T-helper 1 cell treated with Interleukin-12 subunit alpha and Interleukin-12 subunit beta and Interleukin-4 antibody, amounts not matched to agents 30 μg/mL and 1 μg/mL, for 36 hours (primary cell): ENCODE data around the gene ADORA1.

Experiments
- H3K27ac Mint-ChIP-seq: one replicate; pipeline ENCODE4 v1.8.0; 2021; ENCODE audit warnings: mild to moderate bottlenecking, mixed read lengths
- H3K27me3 Mint-ChIP-seq: one replicate; pipeline ENCODE4 v1.8.0; 2021; ENCODE audit warnings: low read depth, mixed read lengths
- H3K36me3 Mint-ChIP-seq: one replicate; pipeline ENCODE4 v1.8.0; 2021; ENCODE audit warnings: low read depth, mixed read lengths
- H3K4me1 Mint-ChIP-seq: one replicate; pipeline ENCODE4 v1.8.0; 2021; ENCODE audit warnings: low read depth, mixed read lengths
- H3K4me3 Mint-ChIP-seq: one replicate; pipeline ENCODE4 v1.8.0; 2021; ENCODE audit warnings: mild to moderate bottlenecking, moderate library complexity, mixed read lengths
- H3K9me3 Mint-ChIP-seq: one replicate; pipeline ENCODE4 v1.8.0; 2021; ENCODE audit warnings: mixed read lengths

Gene ADORA1

GRCh38 chr1:203181586-203182386 lies 54.3 kb downstream of the ADORA1 start:
- Mint-ChIP-seq H3K4me1 (no peaks in the 10 kb centered on the region), H3K36me3 (no peaks in the 10 kb centered on the region), H3K27me3 (peaks cover 3% of the 10 kb centered on the region), H3K27ac (no peak overlapping the region), H3K9me3 (no peaks in the 10 kb centered on the region), H3K4me3 (no peak overlapping the region)

GRCh38 chr1:203182387-203182953 lies 54.9 kb downstream of the ADORA1 start:
- Mint-ChIP-seq H3K4me1 (no peaks in the 10 kb centered on the region), H3K36me3 (no peaks in the 10 kb centered on the region), H3K27ac (no peak overlapping the region), H3K27me3 (peaks cover 8% of the 10 kb centered on the region), H3K9me3 (no peaks in the 10 kb centered on the region), H3K4me3 (no peak overlapping the region)

GRCh38 chr1:203183828-203184227 lies 56.3 kb downstream of the ADORA1 start:
- H3K4me1 Mint-ChIP-seq, result no peaks in the 10 kb centered on the region
- peaks cover 16% of the 10 kb centered on the region for H3K27me3 Mint-ChIP-seq
- no peak overlapping the region for H3K27ac Mint-ChIP-seq
- no peak overlapping the region for H3K4me3 Mint-ChIP-seq
- H3K9me3 Mint-ChIP-seq, result no peaks in the 10 kb centered on the region
- no peaks in the 10 kb centered on the region for H3K36me3 Mint-ChIP-seq

GRCh38 chr1:203184467-203184866 lies 56.9 kb downstream of the ADORA1 start:
- Mint-ChIP-seq H3K27me3 (peaks cover 22% of the 10 kb centered on the region), H3K9me3 (no peaks in the 10 kb centered on the region), H3K36me3 (no peaks in the 10 kb centered on the region), H3K27ac (no peak overlapping the region), H3K4me3 (no peak overlapping the region), H3K4me1 (no peaks in the 10 kb centered on the region)

- Mint-ChIP-seq H3K27ac (no peak overlapping the region), H3K4me3 (no peak overlapping the region)
Observed at GRCh38 chr1:203185061-203185461, 57.5 kb downstream of the ADORA1 start.

GRCh38 chr1:203185585-203185984 lies 58.1 kb downstream of the ADORA1 start:
- no peaks in the 10 kb centered on the region for H3K4me1 Mint-ChIP-seq
- H3K27ac Mint-ChIP-seq, result no peak overlapping the region
- no peaks in the 10 kb centered on the region for H3K9me3 Mint-ChIP-seq
- peaks cover 28% of the 10 kb centered on the region for H3K27me3 Mint-ChIP-seq
- H3K4me3 Mint-ChIP-seq, result no peak overlapping the region
- no peaks in the 10 kb centered on the region for H3K36me3 Mint-ChIP-seq

More at GRCh38 chr1:203185061-203185461, 57.5 kb downstream of the ADORA1 start:
- H3K4me1 Mint-ChIP-seq, result no peaks in the 10 kb centered on the region
- no peaks in the 10 kb centered on the region for H3K36me3 Mint-ChIP-seq
- peaks cover 27% of the 10 kb centered on the region for H3K27me3 Mint-ChIP-seq
- H3K9me3 Mint-ChIP-seq, result no peaks in the 10 kb centered on the region

GRCh38 chr1:203186091-203186445 lies 58.5 kb downstream of the ADORA1 start:
- Mint-ChIP-seq H3K4me3 (no peak overlapping the region), H3K36me3 (no peaks in the 10 kb centered on the region), H3K4me1 (no peaks in the 10 kb centered on the region), H3K27ac (no peak overlapping the region), H3K9me3 (no peaks in the 10 kb centered on the region), H3K27me3 (peaks cover 28% of the 10 kb centered on the region)

- H3K36me3 Mint-ChIP-seq, result no peaks in the 10 kb centered on the region
- no peak within 1 kb of the TSS for H3K27ac Mint-ChIP-seq
- peaks cover 32% of the 10 kb centered on the region for H3K27me3 Mint-ChIP-seq
- no peaks in the 10 kb centered on the region for H3K9me3 Mint-ChIP-seq
- H3K4me3 Mint-ChIP-seq, result no peak within 1 kb of the TSS
- no peaks in the 10 kb centered on the region for H3K4me1 Mint-ChIP-seq
Observed at GRCh38 chr1:203186446-203187303, 59.1 kb downstream of the ADORA1 start, which contains the start of gene CHI3L1. TSS of gene CHI3L1 (minus strand) at chr1:203186704. CDS start at chr1:203186623, 81 bp downstream.

GRCh38 chr1:203187304-203187685 lies 59.8 kb downstream of the ADORA1 start:
- no peaks in the 10 kb centered on the region for H3K9me3 Mint-ChIP-seq
- H3K36me3 Mint-ChIP-seq, result no peaks in the 10 kb centered on the region
- no peak overlapping the region for H3K27ac Mint-ChIP-seq
- H3K4me1 Mint-ChIP-seq, result no peaks in the 10 kb centered on the region
- no peak overlapping the region for H3K4me3 Mint-ChIP-seq
- peaks cover 36% of the 10 kb centered on the region for H3K27me3 Mint-ChIP-seq

GRCh38 chr1:203187689-203188264 lies 60.3 kb downstream of the ADORA1 start:
- Mint-ChIP-seq H3K9me3 (no peaks in the 10 kb centered on the region), H3K27me3 (peaks cover 36% of the 10 kb centered on the region), H3K4me1 (no peaks in the 10 kb centered on the region), H3K36me3 (no peaks in the 10 kb centered on the region), H3K4me3 (no peak overlapping the region), H3K27ac (no peak overlapping the region)

- Mint-ChIP-seq H3K27me3 (peaks cover 36% of the 10 kb centered on the region), H3K4me1 (no peaks in the 10 kb centered on the region), H3K36me3 (no peaks in the 10 kb centered on the region), H3K27ac (no peak overlapping the region), H3K9me3 (no peaks in the 10 kb centered on the region), H3K4me3 (no peak overlapping the region)
Observed at GRCh38 chr1:203188686-203189232, 61.2 kb downstream of the ADORA1 start.

GRCh38 chr1:203189951-203190352 lies 62.4 kb downstream of the ADORA1 start:
- Mint-ChIP-seq H3K36me3 (no peaks in the 10 kb centered on the region), H3K4me3 (no peak overlapping the region), H3K9me3 (no peaks in the 10 kb centered on the region), H3K27me3 (peaks cover 36% of the 10 kb centered on the region), H3K27ac (no peak overlapping the region), H3K4me1 (no peaks in the 10 kb centered on the region)

- no peaks in the 10 kb centered on the region for H3K4me1 Mint-ChIP-seq
- no peak overlapping the region for H3K4me3 Mint-ChIP-seq
- H3K36me3 Mint-ChIP-seq, result no peaks in the 10 kb centered on the region
- no peaks in the 10 kb centered on the region for H3K9me3 Mint-ChIP-seq
- H3K27ac Mint-ChIP-seq, result no peak overlapping the region
- peaks cover 36% of the 10 kb centered on the region for H3K27me3 Mint-ChIP-seq
Observed at GRCh38 chr1:203190949-203191348, 63.4 kb downstream of the ADORA1 start.

GRCh38 chr1:203196371-203196770 lies 68.8 kb downstream of the ADORA1 start:
- Mint-ChIP-seq H3K27me3 (peaks cover 27% of the 10 kb centered on the region), H3K4me1 (no peaks in the 10 kb centered on the region), H3K4me3 (no peak overlapping the region), H3K36me3 (no peaks in the 10 kb centered on the region), H3K9me3 (peaks cover 4% of the 10 kb centered on the region), H3K27ac (no peak overlapping the region)
